ENCODE measurements around the gene BBS1.

Gene BBS1

GRCh38 chr11:66477263-66478201 lies 32.9 kb upstream of the BBS1 start:
- no peak for DNase-seq (ENCODE audit: low read depth)

- no peak for DNase-seq (ENCODE audit: low read depth)
These were observed 31.6 kb upstream of the BBS1 start for GRCh38 chr11:66478729-66479393.

- no peak for DNase-seq (ENCODE audit: low read depth)
These were observed 30.9 kb upstream of the BBS1 start for GRCh38 chr11:66479394-66480116.

- peak; percentile 93 for DNase-seq (ENCODE audit: low read depth)
These were observed 30.1 kb upstream of the BBS1 start, which contains the start of gene DPP3 for GRCh38 chr11:66480117-66480938. DPP3 (plus strand) TSS chr11:66480434; CDS start chr11:66482201, 1,767 bp downstream.

- DNase-seq (ENCODE audit: low read depth), result no peak
These were observed 25.5 kb upstream of the BBS1 start for GRCh38 chr11:66484806-66485380.

GRCh38 chr11:66488957-66489356 lies 21.5 kb upstream of the BBS1 start:
- DNase-seq (ENCODE audit: low read depth), result no peak

- DNase-seq (ENCODE audit: low read depth), result no peak
These were observed 20.8 kb upstream of the BBS1 start for GRCh38 chr11:66489636-66490035.

- DNase-seq (ENCODE audit: low read depth), result no peak
These were observed 19.0 kb upstream of the BBS1 start for GRCh38 chr11:66491315-66491935.

GRCh38 chr11:66492161-66492865 lies 18.1 kb upstream of the BBS1 start:
- DNase-seq (ENCODE audit: low read depth), result no peak

GRCh38 chr11:66493130-66493529 lies 17.3 kb upstream of the BBS1 start:
- DNase-seq (ENCODE audit: low read depth), result no peak

GRCh38 chr11:66494458-66494857 lies 16.0 kb upstream of the BBS1 start:
- DNase-seq (ENCODE audit: low read depth), result no peak

GRCh38 chr11:66494935-66495334 lies 15.5 kb upstream of the BBS1 start:
- no peak for DNase-seq (ENCODE audit: low read depth)

GRCh38 chr11:66495401-66495854 lies 15.0 kb upstream of the BBS1 start:
- no peak for DNase-seq (ENCODE audit: low read depth)

- DNase-seq (ENCODE audit: low read depth), result no peak
These were observed 13.2 kb upstream of the BBS1 start for GRCh38 chr11:66497206-66497605.

GRCh38 chr11:66498506-66498905 lies 11.9 kb upstream of the BBS1 start:
- DNase-seq (ENCODE audit: low read depth), result no peak

- no peak for DNase-seq (ENCODE audit: low read depth)
These were observed 5.1 kb upstream of the BBS1 start for GRCh38 chr11:66505276-66505816.

- DNase-seq (ENCODE audit: low read depth), result no peak
These were observed 1.3 kb upstream of the BBS1 start for GRCh38 chr11:66509131-66509561.

- DNase-seq (ENCODE audit: low read depth), result no peak
These were observed 530 bp downstream of the BBS1 start for GRCh38 chr11:66510990-66511339.

- DNase-seq (ENCODE audit: low read depth), result no peak
These were observed 13.2 kb downstream of the BBS1 start for GRCh38 chr11:66523611-66524010.
